ENCODE data around the gene ACSS1.

DNA sequence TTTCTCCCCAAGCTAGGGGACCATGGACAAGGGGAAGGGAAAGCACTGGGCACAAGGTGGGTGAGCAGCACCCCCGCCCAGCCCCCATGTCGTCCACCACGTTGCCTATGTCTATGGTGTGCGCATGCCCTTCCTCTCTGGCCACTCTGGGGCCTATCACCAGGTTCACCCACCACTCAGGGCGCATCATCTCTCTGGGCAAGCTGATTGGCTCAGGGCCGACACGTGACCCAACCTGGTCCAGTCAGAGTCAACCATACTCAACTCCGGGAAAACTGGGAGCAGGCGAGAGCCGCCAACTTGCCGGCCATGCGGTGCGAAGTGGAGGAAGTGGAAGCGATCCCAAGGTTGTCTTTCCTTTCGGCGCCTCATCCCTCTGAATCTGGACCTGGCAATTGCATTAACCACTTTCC lies 25.9 kb downstream of the ACSS1 start:
- TF ChIP-seq, protein P1, sequence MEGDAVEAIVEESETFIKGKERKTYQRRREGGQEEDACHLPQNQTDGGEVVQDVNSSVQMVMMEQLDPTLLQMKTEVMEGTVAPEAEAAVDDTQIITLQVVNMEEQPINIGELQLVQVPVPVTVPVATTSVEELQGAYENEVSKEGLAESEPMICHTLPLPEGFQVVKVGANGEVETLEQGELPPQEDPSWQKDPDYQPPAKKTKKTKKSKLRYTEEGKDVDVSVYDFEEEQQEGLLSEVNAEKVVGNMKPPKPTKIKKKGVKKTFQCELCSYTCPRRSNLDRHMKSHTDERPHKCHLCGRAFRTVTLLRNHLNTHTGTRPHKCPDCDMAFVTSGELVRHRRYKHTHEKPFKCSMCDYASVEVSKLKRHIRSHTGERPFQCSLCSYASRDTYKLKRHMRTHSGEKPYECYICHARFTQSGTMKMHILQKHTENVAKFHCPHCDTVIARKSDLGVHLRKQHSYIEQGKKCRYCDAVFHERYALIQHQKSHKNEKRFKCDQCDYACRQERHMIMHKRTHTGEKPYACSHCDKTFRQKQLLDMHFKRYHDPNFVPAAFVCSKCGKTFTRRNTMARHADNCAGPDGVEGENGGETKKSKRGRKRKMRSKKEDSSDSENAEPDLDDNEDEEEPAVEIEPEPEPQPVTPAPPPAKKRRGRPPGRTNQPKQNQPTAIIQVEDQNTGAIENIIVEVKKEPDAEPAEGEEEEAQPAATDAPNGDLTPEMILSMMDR (IDR thresholded peaks at IDR 0.05; ENCODE audit: insufficient read depth, low read length), result no peak
- no peak for TF ChIP-seq POLR2AphosphoS5 (IDR thresholded peaks at IDR 0.05; ENCODE audit: low read depth)
- TF ChIP-seq, protein P2, sequence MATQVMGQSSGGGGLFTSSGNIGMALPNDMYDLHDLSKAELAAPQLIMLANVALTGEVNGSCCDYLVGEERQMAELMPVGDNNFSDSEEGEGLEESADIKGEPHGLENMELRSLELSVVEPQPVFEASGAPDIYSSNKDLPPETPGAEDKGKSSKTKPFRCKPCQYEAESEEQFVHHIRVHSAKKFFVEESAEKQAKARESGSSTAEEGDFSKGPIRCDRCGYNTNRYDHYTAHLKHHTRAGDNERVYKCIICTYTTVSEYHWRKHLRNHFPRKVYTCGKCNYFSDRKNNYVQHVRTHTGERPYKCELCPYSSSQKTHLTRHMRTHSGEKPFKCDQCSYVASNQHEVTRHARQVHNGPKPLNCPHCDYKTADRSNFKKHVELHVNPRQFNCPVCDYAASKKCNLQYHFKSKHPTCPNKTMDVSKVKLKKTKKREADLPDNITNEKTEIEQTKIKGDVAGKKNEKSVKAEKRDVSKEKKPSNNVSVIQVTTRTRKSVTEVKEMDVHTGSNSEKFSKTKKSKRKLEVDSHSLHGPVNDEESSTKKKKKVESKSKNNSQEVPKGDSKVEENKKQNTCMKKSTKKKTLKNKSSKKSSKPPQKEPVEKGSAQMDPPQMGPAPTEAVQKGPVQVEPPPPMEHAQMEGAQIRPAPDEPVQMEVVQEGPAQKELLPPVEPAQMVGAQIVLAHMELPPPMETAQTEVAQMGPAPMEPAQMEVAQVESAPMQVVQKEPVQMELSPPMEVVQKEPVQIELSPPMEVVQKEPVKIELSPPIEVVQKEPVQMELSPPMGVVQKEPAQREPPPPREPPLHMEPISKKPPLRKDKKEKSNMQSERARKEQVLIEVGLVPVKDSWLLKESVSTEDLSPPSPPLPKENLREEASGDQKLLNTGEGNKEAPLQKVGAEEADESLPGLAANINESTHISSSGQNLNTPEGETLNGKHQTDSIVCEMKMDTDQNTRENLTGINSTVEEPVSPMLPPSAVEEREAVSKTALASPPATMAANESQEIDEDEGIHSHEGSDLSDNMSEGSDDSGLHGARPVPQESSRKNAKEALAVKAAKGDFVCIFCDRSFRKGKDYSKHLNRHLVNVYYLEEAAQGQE (IDR thresholded peaks at IDR 0.05; ENCODE audit: insufficient replicate concordance, low read depth), result no peak
